Measurements from ENCODE around the gene PTPRN2. TPM values are rescaled to one million over a fixed set of nuclear protein-coding genes. Genes with fewer than 3 reads are reported as not detected.

Gene PTPRN2
- total RNA-seq, 1 donor from 2014 or later, result 11.4 TPM

GRCh38 chr7:157755741-157756140, 831.9 kb downstream of the PTPRN2 start:
- Mint-ChIP-seq H3K9me3 (ENCODE audit: low read depth) (no peaks in the 10 kb centered on the region), H3K27ac (no peak overlapping the region), H3K4me1 (ENCODE audit: low read depth) (no peaks in the 10 kb centered on the region), H3K4me3 (ENCODE audit: low read depth) (no peak overlapping the region), H3K27me3 (peaks cover 16% of the 10 kb centered on the region), H3K36me3 (ENCODE audit: insufficient read depth) (no peaks in the 10 kb centered on the region)
- TF ChIP-seq, protein P1, sequence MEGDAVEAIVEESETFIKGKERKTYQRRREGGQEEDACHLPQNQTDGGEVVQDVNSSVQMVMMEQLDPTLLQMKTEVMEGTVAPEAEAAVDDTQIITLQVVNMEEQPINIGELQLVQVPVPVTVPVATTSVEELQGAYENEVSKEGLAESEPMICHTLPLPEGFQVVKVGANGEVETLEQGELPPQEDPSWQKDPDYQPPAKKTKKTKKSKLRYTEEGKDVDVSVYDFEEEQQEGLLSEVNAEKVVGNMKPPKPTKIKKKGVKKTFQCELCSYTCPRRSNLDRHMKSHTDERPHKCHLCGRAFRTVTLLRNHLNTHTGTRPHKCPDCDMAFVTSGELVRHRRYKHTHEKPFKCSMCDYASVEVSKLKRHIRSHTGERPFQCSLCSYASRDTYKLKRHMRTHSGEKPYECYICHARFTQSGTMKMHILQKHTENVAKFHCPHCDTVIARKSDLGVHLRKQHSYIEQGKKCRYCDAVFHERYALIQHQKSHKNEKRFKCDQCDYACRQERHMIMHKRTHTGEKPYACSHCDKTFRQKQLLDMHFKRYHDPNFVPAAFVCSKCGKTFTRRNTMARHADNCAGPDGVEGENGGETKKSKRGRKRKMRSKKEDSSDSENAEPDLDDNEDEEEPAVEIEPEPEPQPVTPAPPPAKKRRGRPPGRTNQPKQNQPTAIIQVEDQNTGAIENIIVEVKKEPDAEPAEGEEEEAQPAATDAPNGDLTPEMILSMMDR (IDR thresholded peaks at IDR 0.05; ENCODE audit: unreplicated experiment), result no peak
- no peak for DNase-seq (ENCODE audit: low spot score, unreplicated experiment)

DNA sequence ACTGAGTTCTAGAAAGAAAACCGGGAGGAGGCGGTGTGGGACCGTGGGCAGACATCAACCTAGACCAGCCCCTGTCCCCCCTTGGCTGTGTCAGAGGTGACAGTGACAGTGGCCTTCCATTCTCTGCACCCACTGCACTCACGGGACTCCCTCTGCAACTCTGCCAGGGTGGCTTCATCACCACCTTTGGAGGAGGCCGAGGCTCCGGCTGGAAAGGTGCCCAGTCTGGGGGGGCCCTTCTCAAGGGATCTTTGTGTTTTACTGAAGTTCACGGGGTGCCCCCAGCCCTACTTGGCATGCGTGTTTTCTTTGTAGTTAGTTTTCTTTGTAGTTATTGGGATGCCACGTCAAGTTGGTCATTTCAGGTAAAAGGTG, 833.2 kb downstream of the PTPRN2 start:
- Mint-ChIP-seq H3K27me3 (peaks cover 10% of the 10 kb centered on the region), H3K4me3 (ENCODE audit: low read depth) (no peak overlapping the region), H3K27ac (no peak overlapping the region), H3K9me3 (ENCODE audit: low read depth) (no peaks in the 10 kb centered on the region), H3K4me1 (ENCODE audit: low read depth) (no peaks in the 10 kb centered on the region), H3K36me3 (ENCODE audit: insufficient read depth) (no peaks in the 10 kb centered on the region)
- DNase-seq (ENCODE audit: low spot score, unreplicated experiment), result no peak
- TF ChIP-seq, protein P1 (IDR thresholded peaks at IDR 0.05; ENCODE audit: unreplicated experiment), result no peak

- Mint-ChIP-seq H3K4me1 (ENCODE audit: low read depth) (no peaks in the 10 kb centered on the region), H3K27me3 (peaks cover 10% of the 10 kb centered on the region), H3K27ac (no peak overlapping the region), H3K4me3 (ENCODE audit: low read depth) (no peak overlapping the region), H3K36me3 (ENCODE audit: insufficient read depth) (no peaks in the 10 kb centered on the region), H3K9me3 (ENCODE audit: low read depth) (no peaks in the 10 kb centered on the region)
- TF ChIP-seq, protein P1 (IDR thresholded peaks at IDR 0.05; ENCODE audit: unreplicated experiment), result no peak
- no peak for DNase-seq (ENCODE audit: low spot score, unreplicated experiment)
These were observed 833.8 kb downstream of the PTPRN2 start for GRCh38 chr7:157753713-157754415.

DNA sequence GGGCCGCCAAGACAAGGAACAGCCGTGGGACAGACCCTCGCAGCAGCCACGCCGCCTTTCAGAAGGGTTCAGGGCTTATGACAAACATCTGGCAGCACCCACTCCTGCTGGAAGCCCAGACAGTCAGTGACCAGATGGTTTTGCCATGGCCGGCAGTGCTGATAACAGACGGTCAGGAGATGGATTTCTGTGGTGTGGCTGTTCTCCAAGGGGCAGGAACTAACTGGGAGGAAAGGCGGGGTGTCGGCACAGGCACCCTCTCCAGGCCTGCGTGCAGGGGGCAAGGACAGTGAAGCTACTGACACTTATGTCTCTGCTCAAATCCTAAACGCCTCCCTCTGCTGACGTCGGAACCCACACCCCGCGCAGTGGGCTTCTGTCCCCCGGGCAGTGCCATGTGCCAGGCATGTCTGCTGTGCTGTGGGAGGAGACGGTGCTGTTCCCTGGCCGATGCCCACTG, 834.8 kb downstream of the PTPRN2 start:
- no peaks in the 10 kb centered on the region for H3K4me1 Mint-ChIP-seq (ENCODE audit: low read depth)
- peaks cover 10% of the 10 kb centered on the region for H3K27me3 Mint-ChIP-seq
- H3K27ac Mint-ChIP-seq, result no peak overlapping the region
- H3K36me3 Mint-ChIP-seq (ENCODE audit: insufficient read depth), result no peaks in the 10 kb centered on the region
- TF ChIP-seq, protein P1 (IDR thresholded peaks at IDR 0.05; ENCODE audit: unreplicated experiment), result no peak
- no peaks in the 10 kb centered on the region for H3K9me3 Mint-ChIP-seq (ENCODE audit: low read depth)
- no peak overlapping the region for H3K4me3 Mint-ChIP-seq (ENCODE audit: low read depth)
- DNase-seq (ENCODE audit: low spot score, unreplicated experiment), result no peak

DNA sequence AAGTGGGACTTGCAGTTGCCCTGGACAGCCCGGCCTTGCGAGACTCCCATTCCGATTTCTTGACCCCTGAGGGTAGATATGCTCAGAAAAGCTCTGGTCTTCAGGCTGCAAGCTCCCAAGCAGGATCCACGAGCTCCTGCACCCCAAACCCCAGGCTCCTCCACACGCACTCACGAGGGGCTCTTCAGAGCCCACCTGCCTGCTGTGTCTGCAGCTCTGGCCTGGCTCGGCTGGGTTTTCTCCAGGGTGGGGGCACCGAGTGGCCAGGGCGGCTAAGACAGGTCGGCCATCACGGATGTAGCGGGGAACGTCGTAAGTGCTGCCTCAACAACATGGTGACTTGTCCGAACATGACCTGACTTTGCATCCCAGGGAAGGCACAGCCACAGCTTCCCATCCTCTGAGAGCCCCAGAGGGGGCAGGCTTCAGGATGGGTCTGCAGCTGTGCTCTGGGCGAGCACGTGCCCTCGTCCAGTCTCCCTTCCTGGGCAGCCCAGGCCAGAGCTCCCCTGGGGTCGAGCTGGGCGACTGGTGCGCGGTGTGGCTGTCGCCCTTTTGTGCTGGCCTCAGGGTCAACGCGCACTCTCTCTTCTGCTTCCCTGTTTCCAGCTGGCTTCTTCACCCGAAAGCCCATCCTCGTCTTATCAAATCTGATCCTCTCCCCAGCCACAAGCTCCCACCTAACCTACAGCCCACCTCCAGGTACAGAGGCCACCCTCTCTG, 835.5 kb downstream of the PTPRN2 start:
- Mint-ChIP-seq H3K4me1 (ENCODE audit: low read depth) (no peaks in the 10 kb centered on the region), H3K27ac (no peak overlapping the region), H3K4me3 (ENCODE audit: low read depth) (no peak overlapping the region), H3K36me3 (ENCODE audit: insufficient read depth) (no peaks in the 10 kb centered on the region), H3K27me3 (peaks cover 10% of the 10 kb centered on the region), H3K9me3 (ENCODE audit: low read depth) (no peaks in the 10 kb centered on the region)
- DNase-seq (ENCODE audit: low spot score, unreplicated experiment), result no peak
- TF ChIP-seq, protein P1 (IDR thresholded peaks at IDR 0.05; ENCODE audit: unreplicated experiment), result no peak
